Fibroblast of peridontal ligament (primary cell): ENCODE measurements around the gene MAK.
"Not testable (repeated sequence)": the region's sequence is repeated elsewhere in the genome, so short reads cannot be mapped to it uniquely, and the experiment has no call there.

Source experiments
- DNase-seq: peaks from one replicate; pipeline ENCODE4 v3.0.0-alpha.2; 2010; ENCODE audit errors: extremely low read depth

MAK gene

DNA sequence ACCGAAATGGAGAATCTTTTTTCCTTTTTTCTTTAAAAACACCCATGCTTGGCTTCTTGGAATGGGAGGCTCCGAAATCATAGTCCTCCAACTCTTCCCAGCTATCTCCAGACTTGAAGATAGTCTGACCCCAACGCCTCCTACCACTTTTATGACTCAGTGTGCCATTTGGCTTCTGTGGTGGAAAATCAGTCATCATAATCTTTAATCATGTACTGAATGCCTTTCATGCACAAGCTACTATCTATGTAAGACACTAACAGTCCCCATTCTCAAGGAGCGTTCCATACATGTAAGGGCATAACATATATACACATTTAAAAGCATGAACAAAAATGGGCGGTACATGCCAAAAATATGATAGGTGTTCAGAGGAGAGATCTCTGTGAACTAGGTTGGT, 46.7 kb downstream of the MAK start:
- DNase-seq: no peak

GRCh38 chr6:10779076-10779475, 59.3 kb downstream of the MAK start:
- DNase-seq: no peak

GRCh38 chr6:10778230-10778629, 60.1 kb downstream of the MAK start:
- DNase-seq: no peak

GRCh38 chr6:10771371-10771894, 66.9 kb downstream of the MAK start:
- no peak for DNase-seq

GRCh38 chr6:10769419-10769818, 68.9 kb downstream of the MAK start:
- DNase-seq: no peak

DNA sequence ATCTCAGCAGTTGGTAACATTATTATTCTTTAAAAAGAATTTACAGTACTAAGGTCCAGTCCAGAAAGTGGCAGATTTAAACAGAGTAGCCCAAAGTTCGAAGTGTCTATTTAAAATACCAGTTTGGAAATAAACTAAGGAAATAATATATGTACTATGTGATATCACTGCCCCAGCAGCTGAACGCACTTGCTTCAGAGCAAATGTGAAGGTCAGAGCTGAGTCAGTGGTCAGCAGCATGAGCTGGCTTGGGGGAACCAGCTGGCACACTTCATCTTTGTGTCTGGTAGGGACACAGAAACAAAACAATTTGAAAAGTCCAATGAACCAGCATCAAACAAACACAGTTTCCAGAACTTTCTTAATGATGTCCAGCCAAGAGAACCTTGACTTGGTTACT, 75.3 kb downstream of the MAK start:
- peak; percentile 19 for DNase-seq

DNA sequence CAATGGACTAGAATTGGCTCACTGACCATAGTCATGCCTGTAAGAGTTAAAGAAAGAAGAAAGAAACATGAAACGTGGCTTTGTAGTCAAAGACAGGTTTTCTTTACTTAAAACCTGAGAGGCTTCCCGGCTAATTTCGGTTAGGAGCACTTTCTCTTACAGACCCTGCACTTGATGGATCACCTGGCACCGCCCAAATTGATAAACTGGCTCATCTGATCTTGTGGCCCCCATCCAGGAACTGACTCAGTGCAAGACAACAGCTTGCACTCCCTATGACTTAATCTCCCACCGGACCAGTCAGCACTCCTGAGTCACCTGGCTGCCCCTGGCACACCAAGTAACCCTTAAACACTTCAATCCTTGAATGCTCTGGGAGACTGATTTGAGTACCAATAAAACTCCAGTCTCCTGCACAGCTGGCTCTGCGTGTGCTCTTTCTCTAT, 78.4 kb downstream of the MAK start:
- DNase-seq: peak; percentile 40

DNA sequence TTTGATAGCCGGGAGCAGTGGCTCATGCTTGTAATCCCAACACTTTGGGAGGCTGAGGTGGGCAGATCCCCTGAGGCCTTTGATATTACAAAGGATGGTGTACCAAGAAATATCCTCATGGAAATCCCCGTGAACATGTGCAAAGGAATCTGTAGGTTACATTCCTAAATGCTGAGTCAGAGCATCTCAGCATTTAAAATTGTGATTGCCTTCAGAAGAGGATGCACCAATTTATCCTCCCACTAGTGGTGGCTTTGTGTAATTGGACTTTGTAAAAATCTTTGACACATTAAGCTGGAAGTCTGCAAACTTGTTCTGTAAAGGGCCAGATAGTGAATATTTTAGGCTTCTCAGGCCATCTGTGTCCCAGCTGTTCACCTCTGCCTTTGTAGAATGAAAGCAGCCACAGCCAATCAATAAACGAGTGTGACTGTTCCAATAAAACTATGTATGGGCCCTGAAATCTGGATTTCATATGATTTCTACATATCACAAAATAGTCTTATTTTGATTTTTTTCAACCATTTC, 79.0 kb downstream of the MAK start:
- DNase-seq: peak; percentile 71

DNA sequence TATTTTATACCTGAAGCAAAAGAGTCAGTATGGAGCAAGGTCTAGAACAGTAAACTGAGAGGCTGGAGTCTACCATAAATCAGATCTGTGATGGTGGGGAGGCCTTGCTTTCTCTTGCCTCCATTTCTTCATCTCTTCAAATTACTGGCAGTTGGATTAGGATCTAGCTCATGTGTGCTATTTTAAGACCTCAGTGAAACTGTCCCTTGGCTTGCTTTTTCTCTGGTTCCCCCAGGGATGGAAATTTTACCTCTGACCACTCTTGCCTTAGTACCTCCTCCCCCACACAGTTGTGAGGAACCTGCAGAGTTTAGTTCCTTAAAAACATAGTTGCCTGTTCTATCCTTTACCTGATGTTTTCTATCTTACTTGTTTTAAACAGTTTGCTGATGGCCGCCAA, 82.3 kb downstream of the MAK start:
- no peak for DNase-seq

GRCh38 chr6:10751757-10752156, 86.6 kb downstream of the MAK start:
- not testable (repeated sequence) for DNase-seq

- not testable (repeated sequence) for DNase-seq
These were observed 87.8 kb downstream of the MAK start for GRCh38 chr6:10750568-10750967.

DNA sequence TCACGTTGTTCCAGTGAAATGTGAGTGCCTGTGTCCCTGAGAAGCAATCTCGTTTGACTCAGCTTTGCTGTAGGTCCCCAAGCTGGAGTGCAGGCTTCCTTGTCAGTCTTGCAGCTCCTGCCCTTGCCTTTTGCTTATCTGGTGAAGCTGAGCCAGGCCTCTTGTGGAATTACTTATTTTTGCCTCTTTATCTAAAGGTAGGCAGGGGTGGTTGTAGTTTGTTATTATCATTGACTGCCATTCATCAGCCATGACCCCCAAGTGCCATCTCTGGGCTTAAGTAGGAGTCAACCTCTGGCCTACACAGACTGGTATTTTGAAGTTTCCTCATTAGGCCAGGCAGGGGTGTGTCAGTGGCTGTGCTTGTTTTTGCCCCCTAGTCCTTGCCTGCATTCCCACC, 88.6 kb downstream of the MAK start:
- no peak for DNase-seq

GRCh38 chr6:10747251-10747972, 90.9 kb downstream of the MAK start, which contains the start of gene TMEM14B:
TMEM14B (plus strand) TSS chr6:10747805; CDS start chr6:10749246, 1,441 bp downstream.
- peak; percentile 92 for DNase-seq

DNA sequence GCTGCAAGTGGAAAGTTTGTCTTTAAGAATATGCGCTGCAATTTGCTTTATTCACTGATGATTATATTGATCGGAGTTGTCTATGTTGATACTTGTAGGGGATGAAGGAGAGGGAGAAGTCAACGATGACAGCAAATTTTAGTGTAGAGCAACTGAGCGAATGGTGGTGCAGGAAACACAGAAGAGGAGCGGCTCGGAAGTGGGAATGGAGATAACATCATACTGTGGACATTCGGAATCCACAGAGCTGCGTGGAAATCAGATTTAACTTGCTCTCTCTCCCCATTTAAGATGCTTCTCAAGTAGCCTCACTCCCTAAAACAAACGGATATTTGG, 91.5 kb downstream of the MAK start:
- no peak for DNase-seq

GRCh38 chr6:10745116-10745515, 93.2 kb downstream of the MAK start:
- DNase-seq: no peak

- DNase-seq: no peak
These were observed 94.8 kb downstream of the MAK start for GRCh38 chr6:10743515-10743914.

GRCh38 chr6:10742251-10742650, 96.1 kb downstream of the MAK start:
- DNase-seq: no peak

DNA sequence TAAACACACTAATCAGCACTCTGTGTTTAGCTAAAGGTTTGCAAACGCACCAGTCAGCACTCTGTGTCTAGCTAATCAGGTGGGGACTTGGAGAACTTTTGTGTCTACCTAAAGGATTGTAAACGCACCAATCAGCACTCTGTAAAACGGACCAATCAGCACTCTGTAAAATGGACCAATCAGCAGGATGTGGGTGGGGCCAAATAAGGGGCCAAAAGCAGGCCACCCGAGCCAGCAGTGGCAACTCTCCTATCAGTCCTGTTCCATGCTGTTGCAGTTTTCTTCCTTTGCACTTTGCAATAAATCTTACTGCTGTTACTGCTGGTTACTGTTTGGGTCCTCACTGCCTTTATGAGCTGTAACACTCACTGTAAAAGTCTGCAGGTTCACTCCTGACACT, 96.7 kb downstream of the MAK start:
- not testable (repeated sequence) for DNase-seq

GRCh38 chr6:10740061-10740460, 98.3 kb downstream of the MAK start:
- no peak for DNase-seq

DNA sequence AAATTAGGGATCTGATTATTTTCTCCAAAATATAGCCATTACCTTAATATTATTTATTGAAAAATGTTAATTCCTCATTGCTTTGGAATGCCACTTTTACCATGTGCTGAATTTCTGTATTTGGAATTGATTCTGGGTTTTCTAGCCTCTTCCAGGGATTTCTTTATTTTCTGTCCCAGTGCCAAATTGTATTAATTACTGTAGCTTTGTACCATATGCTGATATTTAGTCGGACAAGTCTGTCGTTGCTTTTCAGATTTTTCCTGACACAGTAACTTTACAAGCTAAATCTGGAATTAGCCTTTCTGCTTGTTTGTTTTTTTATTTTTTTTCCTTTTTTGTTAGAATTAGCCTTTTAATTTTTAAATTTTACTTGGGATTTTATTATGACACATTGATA, 101.6 kb downstream of the MAK start:
- no peak for DNase-seq

- no peak for DNase-seq
These were observed 104.5 kb downstream of the MAK start for GRCh38 chr6:10733863-10734262.

- DNase-seq: no peak
These were observed 105.1 kb downstream of the MAK start for GRCh38 chr6:10733151-10733715.

- DNase-seq: no peak
These were observed 108.1 kb downstream of the MAK start for GRCh38 chr6:10730254-10730653.
